SH-SY5Y (cell line): ENCODE data around the gene KCNB1.

Experiments used
- GATA2 ChIP-seq: IDR thresholded peaks from 2 replicates; pipeline ENCODE4 v1.6.1; 2011; ENCODE audit warnings: mild to moderate bottlenecking, low read depth, low read length
- GATA3 ChIP-seq: IDR thresholded peaks from 2 replicates; pipeline ENCODE4 v1.6.1; 2011; ENCODE audit warnings: low read depth, mild to moderate bottlenecking, low read length, moderate library complexity

GRCh38 chr20:49354673-49355072, 127.8 kb downstream of the KCNB1 start:
- TF ChIP-seq GATA3 (no peak), GATA2 (no peak)
